Epithelial cell of prostate (primary cell): ENCODE results near the gene BET1L.
"Not testable (repeated sequence)": the region's sequence is repeated elsewhere in the genome, so short reads cannot be mapped to it uniquely, and the experiment has no call there.

Source experiments
- DNase-seq: peaks from one replicate; pipeline ENCODE4 v3.0.0-alpha.2; 2011; ENCODE audit warnings: low read depth, low spot score
- H3K27ac ChIP-seq: fragments of 450-650 bp; 2 replicates; pipeline ENCODE4 v1.5.1; 2017; ENCODE audit warnings: mild to moderate bottlenecking

Gene BET1L

GRCh38 chr11:232783-233565 lies 25.8 kb upstream of the BET1L start:
- no peak overlapping the region for H3K27ac ChIP-seq
- no peak for DNase-seq

DNA sequence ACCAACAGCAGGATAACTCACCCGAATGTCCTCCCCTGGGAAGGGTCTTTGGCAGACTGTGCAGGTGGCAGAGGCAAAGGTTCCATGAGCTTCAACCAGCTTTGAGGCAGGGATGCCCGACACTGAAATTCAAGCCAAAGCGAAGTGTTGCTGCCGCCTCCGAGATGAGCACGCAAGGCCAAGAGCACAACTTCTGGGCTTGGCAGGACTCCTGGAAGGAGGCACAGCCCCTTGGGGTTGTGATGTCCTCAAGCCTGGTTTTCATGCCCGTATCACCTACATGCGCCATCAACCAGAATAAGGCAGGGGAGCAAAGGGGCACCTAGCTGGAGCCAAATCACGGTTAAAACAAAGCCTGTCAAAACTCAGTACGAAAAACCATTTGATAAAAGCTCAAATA lies 23.2 kb upstream of the BET1L start:
- no peak overlapping the region for H3K27ac ChIP-seq
- no peak for DNase-seq

- no peak overlapping the region for H3K27ac ChIP-seq
- DNase-seq: no peak
These were observed 20.7 kb upstream of the BET1L start for GRCh38 chr11:227824-228379.

GRCh38 chr11:225734-226453 lies 18.7 kb upstream of the BET1L start:
- no peak for DNase-seq
- H3K27ac ChIP-seq: no peak overlapping the region

DNA sequence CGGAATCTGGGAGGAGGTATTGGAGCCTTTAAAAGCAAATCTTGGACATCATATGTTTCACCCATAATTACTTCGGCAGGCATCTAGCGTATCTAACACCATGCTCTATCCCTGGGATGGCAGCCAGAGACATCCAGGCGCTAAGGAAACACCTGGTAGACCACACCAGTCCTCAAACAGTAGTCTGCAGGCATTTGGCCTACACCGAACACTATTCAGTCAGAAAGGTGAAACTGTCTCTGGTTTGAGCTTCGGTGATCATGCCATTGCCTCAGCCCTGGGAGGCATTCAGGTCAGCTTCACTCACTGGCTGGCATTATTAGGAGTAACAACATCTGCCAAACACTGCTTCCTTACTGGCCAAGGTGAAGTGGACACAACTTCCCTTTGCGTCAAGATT lies 17.2 kb upstream of the BET1L start:
- DNase-seq: no peak
- no peak overlapping the region for H3K27ac ChIP-seq

GRCh38 chr11:223884-224283 lies 16.7 kb upstream of the BET1L start:
- H3K27ac ChIP-seq: no peak overlapping the region
- no peak for DNase-seq

DNA sequence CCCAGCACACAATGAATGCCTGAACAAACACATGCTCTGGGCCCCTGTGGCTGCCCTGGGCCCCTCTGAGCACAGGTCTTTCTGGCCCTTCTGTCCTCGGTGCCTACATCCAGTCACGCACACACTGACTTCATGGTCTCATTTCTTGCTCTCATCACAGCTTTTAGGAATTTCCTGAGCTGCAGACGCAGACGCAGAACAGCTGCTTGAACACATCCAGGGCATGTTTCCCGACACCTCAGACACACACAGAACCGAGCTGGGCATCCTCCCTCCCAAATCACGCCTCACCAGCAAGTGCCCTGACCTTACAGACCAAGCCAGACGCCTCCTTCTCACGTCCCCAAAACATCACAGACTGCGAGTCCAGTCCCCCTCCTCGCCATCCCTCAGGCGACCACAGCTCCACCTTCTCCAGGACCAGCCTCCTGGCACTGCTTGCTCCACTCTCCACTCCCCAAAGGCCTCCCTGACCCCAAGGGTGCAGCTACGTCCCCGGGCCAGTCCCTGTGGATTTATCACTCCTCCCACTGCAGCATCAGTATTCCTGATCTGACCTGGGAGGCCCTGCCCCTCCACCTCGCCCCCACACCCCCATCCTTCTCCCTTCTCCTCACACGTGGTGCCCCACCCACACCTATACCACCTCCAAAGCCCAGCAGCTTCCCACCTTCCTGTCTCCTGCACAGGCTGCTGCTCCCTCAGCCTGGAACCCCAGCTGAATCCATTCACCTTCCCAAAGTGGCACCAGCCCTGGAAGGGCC lies 16.0 kb upstream of the BET1L start:
- no peak for DNase-seq
- no peak overlapping the region for H3K27ac ChIP-seq

- H3K27ac ChIP-seq: no peak overlapping the region
These were observed 15.0 kb upstream of the BET1L start for GRCh38 chr11:221998-222789.

GRCh38 chr11:221539-221938 lies 14.3 kb upstream of the BET1L start:
- DNase-seq: no peak
- no peak overlapping the region for H3K27ac ChIP-seq

More at GRCh38 chr11:221998-222789, 15.0 kb upstream of the BET1L start:
- no peak for DNase-seq

GRCh38 chr11:220641-221215 lies 13.5 kb upstream of the BET1L start:
- not testable (repeated sequence) for H3K27ac ChIP-seq, DNase-seq

DNA sequence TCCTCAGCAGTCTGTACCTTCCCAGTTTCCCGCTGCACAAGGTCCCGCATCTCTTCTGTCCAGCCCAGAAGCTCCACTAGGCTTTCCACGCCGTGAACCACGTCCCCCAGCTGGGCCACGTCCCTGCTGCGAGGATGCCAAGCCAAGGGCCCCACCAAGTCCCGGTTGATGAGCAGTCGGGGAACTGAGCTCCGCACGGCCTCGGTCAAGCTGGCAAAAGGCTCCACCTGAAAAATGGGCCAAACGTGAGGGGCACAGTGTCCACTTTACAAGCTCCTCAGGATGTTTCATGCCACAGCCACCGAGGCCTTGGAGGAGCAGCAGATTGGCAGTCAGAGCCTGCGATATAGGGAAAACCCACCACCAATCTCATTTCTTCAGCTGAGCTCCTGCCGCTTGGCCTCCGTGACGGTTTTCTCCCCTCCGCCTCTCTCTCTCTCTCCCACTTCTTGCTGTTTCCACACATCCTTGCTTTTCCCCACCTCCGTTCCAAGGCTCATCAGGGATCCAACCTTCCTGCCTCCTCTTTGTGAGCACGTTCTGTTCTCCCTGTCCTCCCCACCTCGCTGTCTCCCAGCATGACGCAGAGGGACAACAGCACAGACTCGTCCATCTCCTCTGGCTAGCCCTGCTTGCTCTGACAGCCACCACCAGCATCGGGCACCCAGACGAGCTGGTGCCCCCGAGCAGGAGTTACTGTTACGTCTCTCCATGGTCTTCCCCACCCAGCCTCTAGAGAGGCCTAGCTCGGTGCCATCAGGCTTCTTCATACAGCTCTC lies 11.8 kb upstream of the BET1L start:
- no peak for DNase-seq
- no peak overlapping the region for H3K27ac ChIP-seq

GRCh38 chr11:217704-218103 lies 10.5 kb upstream of the BET1L start:
- peak overlapping the region; percentile 52 for H3K27ac ChIP-seq
- no peak for DNase-seq

DNA sequence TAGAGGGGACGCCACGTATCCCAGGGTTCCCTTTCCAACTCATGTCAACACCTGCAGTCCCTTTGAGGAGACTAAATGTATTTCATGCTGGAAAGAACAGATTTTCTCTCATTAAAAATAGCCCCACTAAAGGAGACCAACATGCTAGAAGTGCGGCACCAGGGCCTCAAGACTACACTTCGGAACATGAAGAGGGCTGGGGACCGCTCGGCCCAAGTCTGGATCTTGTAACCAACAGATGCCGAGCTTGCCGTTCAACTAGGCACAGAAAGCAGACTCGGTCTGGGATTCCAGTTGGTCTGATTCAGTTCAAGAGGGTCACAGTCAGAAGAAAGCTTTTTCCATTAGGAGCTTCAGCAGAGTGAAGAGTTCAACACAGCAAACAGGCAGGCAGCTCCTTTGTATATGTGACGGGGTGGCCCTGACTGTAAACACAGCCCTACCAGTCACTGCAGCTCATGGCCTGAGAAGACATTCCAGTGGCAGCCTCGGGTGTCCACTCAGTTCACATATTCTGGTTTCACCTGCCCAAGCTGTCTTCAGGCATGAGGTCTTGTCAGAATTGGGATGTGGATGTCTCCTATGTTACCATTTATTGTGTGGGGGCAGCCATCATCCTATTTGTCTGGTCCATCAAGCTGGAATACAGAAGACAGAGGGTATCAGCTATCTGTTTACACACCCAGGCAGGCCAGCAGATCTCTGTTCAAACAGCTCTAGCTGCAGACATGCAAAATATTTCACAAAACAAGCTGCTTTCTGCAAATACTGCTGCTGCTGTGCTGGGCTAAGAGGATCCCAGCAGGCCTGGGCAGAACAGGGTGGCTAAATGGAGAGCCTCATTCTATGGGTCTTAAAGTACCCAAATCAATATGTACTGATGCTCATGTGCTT lies 9.1 kb upstream of the BET1L start:
- DNase-seq: no peak
- peak overlapping the region; percentile 52 for H3K27ac ChIP-seq

GRCh38 chr11:215581-216037 lies 8.4 kb upstream of the BET1L start:
- no peak for DNase-seq

GRCh38 chr11:214083-214482 lies 6.9 kb upstream of the BET1L start:
- no peak for DNase-seq
- H3K27ac ChIP-seq: peak overlapping the region; percentile 2

More at GRCh38 chr11:215581-216037, 8.4 kb upstream of the BET1L start:
- H3K27ac ChIP-seq: peak overlapping the region; percentile 52

- H3K27ac ChIP-seq: no peak overlapping the region
- DNase-seq: no peak
These were observed 5.9 kb upstream of the BET1L start for GRCh38 chr11:213111-213510.

DNA sequence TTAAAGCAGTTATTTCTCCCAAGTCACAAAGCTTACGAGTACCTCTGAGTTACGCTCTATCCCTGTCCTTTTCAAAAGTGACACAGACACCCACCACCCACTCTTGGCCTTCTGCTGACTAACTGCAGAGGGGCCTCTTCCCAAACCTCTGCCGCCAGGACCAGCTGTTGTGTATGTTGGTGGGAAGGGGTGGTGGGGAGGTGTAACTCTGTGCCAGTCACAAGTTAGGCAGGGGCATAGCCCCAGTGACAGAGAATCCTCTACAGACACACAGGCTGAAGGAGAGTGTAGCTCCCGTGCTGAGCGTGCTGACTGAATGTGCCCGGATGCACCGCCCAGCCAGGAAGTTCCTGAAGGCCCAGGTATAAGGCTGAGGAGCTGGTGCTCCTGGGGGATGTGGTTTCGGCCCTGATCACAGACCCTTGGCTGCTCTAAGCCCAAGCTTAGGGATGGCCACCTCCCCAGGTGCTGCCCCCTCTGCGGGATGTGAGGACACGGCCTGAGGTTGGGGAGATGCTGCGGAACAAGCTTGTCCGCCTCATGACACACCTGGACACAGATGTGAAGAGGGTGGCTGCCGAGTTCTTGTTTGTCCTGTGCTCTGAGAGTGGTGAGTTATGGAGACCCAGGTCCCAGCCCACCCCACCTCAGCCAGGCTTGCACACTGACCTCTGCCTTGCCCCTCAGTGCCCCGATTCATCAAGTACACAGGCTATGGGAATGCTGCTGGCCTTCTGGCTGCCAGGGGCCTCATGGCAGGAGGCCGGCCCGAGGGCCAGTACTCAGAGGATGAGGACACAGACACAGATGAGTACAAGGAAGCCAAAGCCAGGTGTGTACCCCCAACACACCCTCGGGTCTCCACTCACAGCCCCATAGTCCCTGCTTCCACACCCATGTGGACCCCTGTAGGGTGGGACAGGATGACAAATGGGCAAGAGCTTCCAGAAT lies 5.2 kb upstream of the BET1L start:
- DNase-seq: no peak
- H3K27ac ChIP-seq: no peak overlapping the region
